ENCODE measurements around the gene MDFI. TPM values are rescaled to one million over a fixed set of nuclear protein-coding genes. Genes with fewer than 3 reads are reported as not detected.

MDFI gene
- total RNA-seq, 1 experiment from 2014 or later, result 96.4 TPM

DNA sequence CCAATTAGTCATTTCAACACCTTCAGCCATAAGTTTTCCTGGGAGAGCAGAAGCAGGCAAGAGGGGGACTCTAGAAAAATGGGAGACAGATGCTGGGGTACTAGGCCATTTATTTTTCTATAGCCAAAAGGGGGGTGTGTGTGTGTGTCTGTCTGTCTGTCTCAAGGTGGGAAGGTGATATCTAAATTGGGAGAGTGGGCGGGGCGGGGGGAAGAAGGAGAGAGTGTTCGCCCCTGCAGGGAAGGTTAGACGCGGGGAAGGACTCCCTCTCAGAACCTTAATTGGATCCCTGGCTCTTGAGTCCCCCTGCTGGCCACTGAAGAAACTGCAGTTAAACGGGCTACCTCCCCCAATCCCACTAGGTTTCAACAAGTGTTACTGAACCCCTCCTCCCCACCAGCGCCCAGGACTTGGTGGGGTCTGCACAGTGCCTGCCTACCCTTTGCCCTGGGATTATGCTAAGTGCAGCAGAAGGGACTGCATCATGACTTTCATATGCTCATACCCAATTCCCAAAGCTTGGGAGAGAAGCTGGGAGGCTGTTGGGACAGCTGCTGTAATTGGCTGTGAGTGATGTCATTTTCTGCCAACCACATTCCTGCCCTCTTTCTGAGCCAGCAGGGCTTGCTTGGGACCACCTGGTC is 46.3 kb upstream of the MDFI start:
- Histone ChIP-seq H3K4me3 (ENCODE audit: low read length) (no peak overlapping the region), H2AFZ (ENCODE audit: low read length) (no peak overlapping the region), H3K79me2 (ENCODE audit: low read length) (no peaks in the 10 kb centered on the region), H3F3A (ENCODE audit: low read length, unreplicated experiment) (no peaks in the 10 kb centered on the region), H3K27ac (ENCODE audit: low read length) (no peak overlapping the region), H3K9ac (ENCODE audit: low read length) (no peak overlapping the region), H3K9me2 (replicated peaks; ENCODE audit: low read length) (no peaks in the 10 kb centered on the region), H4K20me1 (ENCODE audit: low read length) (no peaks in the 10 kb centered on the region), H3K9me3 (ENCODE audit: low read length) (no peaks in the 10 kb centered on the region), H3K27me3 (ENCODE audit: low read length) (no peaks in the 10 kb centered on the region), H3K4me2 (ENCODE audit: low read length) (no peak overlapping the region), H3K36me3 (ENCODE audit: low read depth, low read length) (peaks cover 4% of the 10 kb centered on the region; the same call in 1 of the 2 replicates), H3K4me1 (ENCODE audit: insufficient read depth, low read length) (no peaks in the 10 kb centered on the region)
- intact Hi-C loops (cut with micrococcal nuclease), result loop anchor here (1.0 kb wide), 1 partner anchor 223 kb away; no protein-coding TSS in a partner anchor
- ChIA-PET POLR2A (ENCODE audit: unreplicated experiment) (no interaction called here), CTCF (interaction anchor here (0.8 kb wide), 1 partner anchor 130 kb away, joined by 4 read pairs; no protein-coding TSS in a partner anchor)
- TF ChIP-seq, protein P1, sequence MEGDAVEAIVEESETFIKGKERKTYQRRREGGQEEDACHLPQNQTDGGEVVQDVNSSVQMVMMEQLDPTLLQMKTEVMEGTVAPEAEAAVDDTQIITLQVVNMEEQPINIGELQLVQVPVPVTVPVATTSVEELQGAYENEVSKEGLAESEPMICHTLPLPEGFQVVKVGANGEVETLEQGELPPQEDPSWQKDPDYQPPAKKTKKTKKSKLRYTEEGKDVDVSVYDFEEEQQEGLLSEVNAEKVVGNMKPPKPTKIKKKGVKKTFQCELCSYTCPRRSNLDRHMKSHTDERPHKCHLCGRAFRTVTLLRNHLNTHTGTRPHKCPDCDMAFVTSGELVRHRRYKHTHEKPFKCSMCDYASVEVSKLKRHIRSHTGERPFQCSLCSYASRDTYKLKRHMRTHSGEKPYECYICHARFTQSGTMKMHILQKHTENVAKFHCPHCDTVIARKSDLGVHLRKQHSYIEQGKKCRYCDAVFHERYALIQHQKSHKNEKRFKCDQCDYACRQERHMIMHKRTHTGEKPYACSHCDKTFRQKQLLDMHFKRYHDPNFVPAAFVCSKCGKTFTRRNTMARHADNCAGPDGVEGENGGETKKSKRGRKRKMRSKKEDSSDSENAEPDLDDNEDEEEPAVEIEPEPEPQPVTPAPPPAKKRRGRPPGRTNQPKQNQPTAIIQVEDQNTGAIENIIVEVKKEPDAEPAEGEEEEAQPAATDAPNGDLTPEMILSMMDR (conservative IDR thresholded peaks at IDR 0.05; ENCODE audit: low read depth, low read length), result peak; percentile 90
- TF ChIP-seq EZH2 (IDR thresholded peaks at IDR 0.05; ENCODE audit: low read length, unreplicated experiment), result no peak
- BruUV-seq (replicated peaks), result no TSS peak
- peak; percentile 87 for ATAC-seq
- peak; percentile 80 for DNase-seq

DNA sequence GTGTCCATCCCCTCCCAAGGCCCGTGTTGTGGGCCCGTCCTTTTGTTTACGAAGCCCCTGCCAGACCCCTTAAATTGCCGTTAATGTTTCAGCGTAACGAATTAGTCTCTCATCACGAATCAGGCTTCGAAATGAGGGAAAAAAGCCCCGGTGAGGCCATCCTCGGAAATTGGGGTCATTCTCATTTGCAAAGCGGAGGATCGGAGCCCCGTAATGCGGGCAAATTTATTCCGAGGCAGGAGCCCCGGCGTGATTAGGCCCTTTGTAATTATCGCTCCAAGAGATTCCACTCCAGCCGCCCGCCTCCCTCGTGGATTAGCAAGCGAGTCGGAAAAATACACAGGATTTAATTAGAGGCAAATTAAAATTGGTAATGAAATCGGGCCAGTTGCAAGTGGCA is 44.9 kb upstream of the MDFI start:
- ChIA-PET CTCF (no interaction called here), POLR2A (ENCODE audit: unreplicated experiment) (no interaction called here)
- intact Hi-C loops (cut with micrococcal nuclease), result no loop called here
- Histone ChIP-seq H3K9ac (ENCODE audit: low read length) (no peak overlapping the region), H4K20me1 (ENCODE audit: low read length) (no peaks in the 10 kb centered on the region), H3K9me3 (ENCODE audit: low read length) (no peaks in the 10 kb centered on the region), H3F3A (ENCODE audit: low read length, unreplicated experiment) (no peaks in the 10 kb centered on the region), H3K9me2 (replicated peaks; ENCODE audit: low read length) (no peaks in the 10 kb centered on the region), H3K4me2 (ENCODE audit: low read length) (no peak overlapping the region), H3K4me1 (ENCODE audit: insufficient read depth, low read length) (no peaks in the 10 kb centered on the region), H3K79me2 (ENCODE audit: low read length) (no peaks in the 10 kb centered on the region), H3K27me3 (ENCODE audit: low read length) (no peaks in the 10 kb centered on the region), H3K36me3 (ENCODE audit: low read depth, low read length) (peaks cover 4% of the 10 kb centered on the region; the same call in 1 of the 2 replicates), H2AFZ (ENCODE audit: low read length) (no peak overlapping the region), H3K27ac (ENCODE audit: low read length) (no peak overlapping the region), H3K4me3 (ENCODE audit: low read length) (no peak overlapping the region)
- no TSS peak for BruUV-seq (replicated peaks)
- TF ChIP-seq, protein P1 (conservative IDR thresholded peaks at IDR 0.05; ENCODE audit: low read depth, low read length), result no peak
- TF ChIP-seq EZH2phosphoT487 (IDR thresholded peaks at IDR 0.05; ENCODE audit: borderline replicate concordance, low read length) (no peak), EZH2 (IDR thresholded peaks at IDR 0.05; ENCODE audit: low read length, unreplicated experiment) (no peak)
- no peak for DNase-seq
- no peak for ATAC-seq

DNA sequence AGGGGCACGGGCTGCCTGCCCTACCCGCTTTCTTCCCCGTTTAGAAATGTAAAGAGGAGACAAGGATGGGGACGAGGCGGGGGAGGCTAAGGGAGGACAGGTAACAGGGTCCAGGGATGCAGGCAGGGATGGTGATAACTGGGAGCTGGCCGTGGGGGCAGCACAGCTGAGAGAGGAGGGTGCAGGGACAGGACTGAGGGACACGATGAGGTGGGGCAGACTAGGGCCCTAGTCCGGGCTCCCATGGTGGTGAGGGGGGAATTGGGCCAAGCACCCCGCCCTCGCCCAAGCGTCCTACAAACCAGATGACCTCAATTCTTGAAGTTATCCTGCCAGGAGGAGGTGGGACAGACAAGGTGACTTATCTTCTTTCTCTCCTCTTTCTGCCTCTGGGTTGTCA is 44.4 kb upstream of the MDFI start:
- BruUV-seq (replicated peaks), result no TSS peak
- ChIA-PET POLR2A (ENCODE audit: unreplicated experiment) (no interaction called here), CTCF (no interaction called here)
- Histone ChIP-seq H3K4me3 (ENCODE audit: low read length) (no peak overlapping the region), H3K9me3 (ENCODE audit: low read length) (no peaks in the 10 kb centered on the region), H3K27ac (ENCODE audit: low read length) (no peak overlapping the region), H3K9ac (ENCODE audit: low read length) (no peak overlapping the region), H4K20me1 (ENCODE audit: low read length) (no peaks in the 10 kb centered on the region), H3K36me3 (ENCODE audit: low read depth, low read length) (peaks cover 4% of the 10 kb centered on the region; the same call in 1 of the 2 replicates), H2AFZ (ENCODE audit: low read length) (no peak overlapping the region), H3K27me3 (ENCODE audit: low read length) (no peaks in the 10 kb centered on the region), H3K4me1 (ENCODE audit: insufficient read depth, low read length) (no peaks in the 10 kb centered on the region), H3K9me2 (replicated peaks; ENCODE audit: low read length) (no peaks in the 10 kb centered on the region), H3K4me2 (ENCODE audit: low read length) (no peak overlapping the region), H3K79me2 (ENCODE audit: low read length) (no peaks in the 10 kb centered on the region), H3F3A (ENCODE audit: low read length, unreplicated experiment) (no peaks in the 10 kb centered on the region)
- ATAC-seq, result no peak
- intact Hi-C loops (cut with micrococcal nuclease), result no loop called here
- TF ChIP-seq, protein P1 (conservative IDR thresholded peaks at IDR 0.05; ENCODE audit: low read depth, low read length), result no peak
- TF ChIP-seq EZH2phosphoT487 (IDR thresholded peaks at IDR 0.05; ENCODE audit: borderline replicate concordance, low read length) (no peak), EZH2 (IDR thresholded peaks at IDR 0.05; ENCODE audit: low read length, unreplicated experiment) (no peak)
- no peak for DNase-seq

Measured in PC-3 (cell line).